ENCODE results near the gene SNX30. TPM values are rescaled to one million over a fixed set of nuclear protein-coding genes. Genes with fewer than 3 reads are reported as not detected.

Gene SNX30
- total RNA-seq, 1 experiment from 2014 or later = 32.5 TPM

DNA sequence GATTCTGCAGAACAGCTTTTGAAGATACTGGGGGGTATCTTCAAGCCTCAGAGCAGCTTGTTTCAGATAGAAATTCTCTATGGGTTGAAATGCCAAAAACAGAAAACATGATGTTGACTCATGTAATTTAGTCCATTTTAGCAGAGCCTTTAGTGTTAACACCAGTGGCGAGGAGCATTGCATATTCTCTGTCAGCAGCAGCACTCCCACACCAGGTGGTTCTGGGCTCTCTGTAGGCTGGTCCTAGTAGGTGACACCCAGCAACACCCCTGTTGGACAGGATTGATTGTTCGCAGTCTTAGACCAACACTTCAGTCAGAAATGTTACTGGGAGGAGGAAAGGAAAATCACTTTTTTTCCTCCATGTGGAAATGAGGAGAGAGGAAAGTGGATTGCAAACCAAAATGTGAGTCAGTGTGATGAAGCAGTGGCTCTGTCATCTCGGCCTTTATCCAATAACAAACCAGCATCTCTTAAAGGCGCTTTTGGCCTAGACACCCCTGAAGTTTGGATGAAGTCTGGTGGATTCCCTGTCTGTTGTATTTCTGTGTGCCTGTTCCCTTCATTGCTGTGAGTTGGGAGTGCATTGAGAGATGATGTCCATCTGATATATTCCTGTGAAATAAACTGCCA lies 123.3 kb downstream of the SNX30 start:
- no peaks in the 10 kb centered on the region for H3K79me2 ChIP-seq (ENCODE audit: low read depth)
- peaks cover 8% of the 10 kb centered on the region; the same call in 1 of the 2 replicates for H3K36me3 ChIP-seq (ENCODE audit: low read depth)
- H3K4me1 ChIP-seq (replicated peaks; ENCODE audit: insufficient read depth) = peaks cover 9% of the 10 kb centered on the region
- no peaks in the 10 kb centered on the region for H3K27me3 ChIP-seq (ENCODE audit: insufficient read depth, low read depth)
- ChIA-PET CTCF (no interaction called here), POLR2A (ENCODE audit: unreplicated experiment) (no interaction called here)
- no peaks in the 10 kb centered on the region for H4K20me1 ChIP-seq (ENCODE audit: insufficient read depth)
- H3F3A ChIP-seq (ENCODE audit: insufficient read depth, low read depth) = peaks cover 5% of the 10 kb centered on the region
- no peaks in the 10 kb centered on the region for H3K9me3 ChIP-seq (ENCODE audit: insufficient read depth, low read depth)
- DNase-seq = no peak
- H3K27ac ChIP-seq = no peak overlapping the region
- H3K9me2 ChIP-seq (ENCODE audit: insufficient read depth) = no peaks in the 10 kb centered on the region
- TF ChIP-seq EZH2 (IDR thresholded peaks at IDR 0.05; ENCODE audit: low read depth) = no peak
- no peak overlapping the region for H3K4me3 ChIP-seq
- H2AFZ ChIP-seq = no peak overlapping the region
- intact Hi-C loops (cut with micrococcal nuclease; ENCODE audit: unreplicated experiment) = no loop called here
- H3K4me2 ChIP-seq = no peak overlapping the region
- BruUV-seq (replicated peaks) = no TSS peak

DNA sequence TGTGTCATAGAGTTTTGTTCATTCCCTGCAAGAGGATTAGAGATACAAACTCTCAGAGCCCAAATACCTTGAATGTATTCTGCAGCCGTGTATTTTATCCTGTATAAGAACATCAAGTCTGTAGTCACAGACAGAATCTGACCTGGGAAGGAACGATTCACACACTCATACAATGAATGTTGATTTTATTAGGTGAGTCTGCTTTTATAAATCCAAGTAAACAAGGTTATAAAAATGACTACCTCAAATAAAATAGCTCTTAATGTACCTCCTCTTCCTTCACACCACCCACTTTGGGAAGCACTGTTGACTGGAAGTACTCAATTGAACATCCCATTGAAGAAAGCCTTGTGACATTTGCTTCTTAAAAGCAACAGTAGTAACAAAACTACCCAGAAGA lies 128.2 kb downstream of the SNX30 start:
- H3K79me2 ChIP-seq (ENCODE audit: low read depth) = no peaks in the 10 kb centered on the region
- no peaks in the 10 kb centered on the region for H4K20me1 ChIP-seq (ENCODE audit: insufficient read depth)
- BruUV-seq (replicated peaks) = no TSS peak
- TF ChIP-seq EZH2 (IDR thresholded peaks at IDR 0.05; ENCODE audit: low read depth) = no peak
- TF ChIP-seq, protein P1, sequence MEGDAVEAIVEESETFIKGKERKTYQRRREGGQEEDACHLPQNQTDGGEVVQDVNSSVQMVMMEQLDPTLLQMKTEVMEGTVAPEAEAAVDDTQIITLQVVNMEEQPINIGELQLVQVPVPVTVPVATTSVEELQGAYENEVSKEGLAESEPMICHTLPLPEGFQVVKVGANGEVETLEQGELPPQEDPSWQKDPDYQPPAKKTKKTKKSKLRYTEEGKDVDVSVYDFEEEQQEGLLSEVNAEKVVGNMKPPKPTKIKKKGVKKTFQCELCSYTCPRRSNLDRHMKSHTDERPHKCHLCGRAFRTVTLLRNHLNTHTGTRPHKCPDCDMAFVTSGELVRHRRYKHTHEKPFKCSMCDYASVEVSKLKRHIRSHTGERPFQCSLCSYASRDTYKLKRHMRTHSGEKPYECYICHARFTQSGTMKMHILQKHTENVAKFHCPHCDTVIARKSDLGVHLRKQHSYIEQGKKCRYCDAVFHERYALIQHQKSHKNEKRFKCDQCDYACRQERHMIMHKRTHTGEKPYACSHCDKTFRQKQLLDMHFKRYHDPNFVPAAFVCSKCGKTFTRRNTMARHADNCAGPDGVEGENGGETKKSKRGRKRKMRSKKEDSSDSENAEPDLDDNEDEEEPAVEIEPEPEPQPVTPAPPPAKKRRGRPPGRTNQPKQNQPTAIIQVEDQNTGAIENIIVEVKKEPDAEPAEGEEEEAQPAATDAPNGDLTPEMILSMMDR (conservative IDR thresholded peaks at IDR 0.05) = no peak
- no peak for DNase-seq
- H3K27me3 ChIP-seq (ENCODE audit: insufficient read depth, low read depth) = no peaks in the 10 kb centered on the region
- H3K4me2 ChIP-seq = no peak overlapping the region
- intact Hi-C loops (cut with micrococcal nuclease; ENCODE audit: unreplicated experiment) = no loop called here
- H3K9me2 ChIP-seq (ENCODE audit: insufficient read depth) = no peaks in the 10 kb centered on the region
- no peak overlapping the region for H3K27ac ChIP-seq
- no peak overlapping the region for H3K4me3 ChIP-seq
- CTCF ChIA-PET = interaction anchor here (0.6 kb wide), 1 partner anchor 168 kb away, joined by 4 read pairs; no protein-coding TSS in a partner anchor
- H3K9me3 ChIP-seq (ENCODE audit: insufficient read depth, low read depth) = no peaks in the 10 kb centered on the region
- no peak overlapping the region for H2AFZ ChIP-seq
- H3K4me1 ChIP-seq (replicated peaks; ENCODE audit: insufficient read depth) = peaks cover under 1% of the 10 kb centered on the region; the same call in 1 of the 2 replicates
- H3K36me3 ChIP-seq (ENCODE audit: low read depth) = peaks cover 8% of the 10 kb centered on the region; the same call in 1 of the 2 replicates
- no peaks in the 10 kb centered on the region; the same call in 1 of the 2 replicates for H3F3A ChIP-seq (ENCODE audit: insufficient read depth, low read depth)
- POLR2A ChIA-PET (ENCODE audit: unreplicated experiment) = no interaction called here

- Histone ChIP-seq H3F3A (ENCODE audit: insufficient read depth, low read depth) (peaks cover 2% of the 10 kb centered on the region; the same call in 1 of the 2 replicates), H3K4me1 (replicated peaks; ENCODE audit: insufficient read depth) (peaks cover 9% of the 10 kb centered on the region; the same call in 1 of the 2 replicates), H4K20me1 (ENCODE audit: insufficient read depth) (no peaks in the 10 kb centered on the region), H3K27me3 (ENCODE audit: insufficient read depth, low read depth) (no peaks in the 10 kb centered on the region), H3K27ac (no peak overlapping the region), H3K36me3 (ENCODE audit: low read depth) (no peaks in the 10 kb centered on the region), H3K4me2 (no peak overlapping the region), H3K4me3 (no peak overlapping the region), H3K9me3 (ENCODE audit: insufficient read depth, low read depth) (no peaks in the 10 kb centered on the region), H3K79me2 (ENCODE audit: low read depth) (no peaks in the 10 kb centered on the region), H3K9me2 (ENCODE audit: insufficient read depth) (no peaks in the 10 kb centered on the region), H2AFZ (no peak overlapping the region)
- TF ChIP-seq EZH2 (IDR thresholded peaks at IDR 0.05; ENCODE audit: low read depth) = no peak
- TF ChIP-seq, protein P1 (conservative IDR thresholded peaks at IDR 0.05) = no peak
- ChIA-PET POLR2A (ENCODE audit: unreplicated experiment) (no interaction called here), CTCF (no interaction called here)
- no peak for DNase-seq
- intact Hi-C loops (cut with micrococcal nuclease; ENCODE audit: unreplicated experiment) = no loop called here
- no TSS peak for BruUV-seq (replicated peaks)
These were observed 130.1 kb downstream of the SNX30 start for GRCh38 chr9:112880650-112881049.
